Liver (tissue), 9 donors: ENCODE measurements around the gene DUSP9. TPM values are rescaled to one million over a fixed set of nuclear protein-coding genes. Genes with fewer than 3 reads are reported as not detected.
"Not testable (repeated sequence)": the region's sequence is repeated elsewhere in the genome, so short reads cannot be mapped to it uniquely, and the experiment has no call there.

Experiments
- DNase-seq: peaks from one replicate; pipeline ENCODE4 v3.0.0-alpha.2; 2017; ENCODE audit warnings: low spot score
- H3K27ac ChIP-seq, 2 donors: one replicate each; pipeline ENCODE4 v1.7.0; 2013; ENCODE audit warnings: inconsistent platforms in 2 of 2, low read length in 2 of 2, control low read depth in 1 of 2, low read depth in 1 of 2, mild to moderate bottlenecking in 1 of 2
- H3K27me3 ChIP-seq, 4 donors: one replicate each; pipeline versions ENCODE4 v1.6.1 to v1.7.0; 2013; ENCODE audit warnings: low read length in 3 of 4, inconsistent platforms in 1 of 4, mild to moderate bottlenecking in 1 of 4, moderate library complexity in 1 of 4; ENCODE audit not compliant: control insufficient read depth in 4 of 4, insufficient read depth in 4 of 4
- H3K36me3 ChIP-seq, 4 donors: one replicate each; pipeline versions ENCODE4 v1.6.1 to v1.7.0; 2013; ENCODE audit warnings: low read length in 3 of 4, mild to moderate bottlenecking in 3 of 4, low read depth in 1 of 4, moderate library complexity in 1 of 4; ENCODE audit not compliant: control insufficient read depth in 4 of 4, insufficient read depth in 3 of 4
- H3K4me1 ChIP-seq, 4 donors: one replicate each; pipeline versions ENCODE4 v1.6.1 to v1.7.0; 2013; ENCODE audit warnings: low read length in 3 of 4, mild to moderate bottlenecking in 3 of 4, moderate library complexity in 1 of 4; ENCODE audit not compliant: control insufficient read depth in 4 of 4, insufficient read depth in 4 of 4
- H3K4me3 ChIP-seq, 3 donors: one replicate each; pipeline versions ENCODE4 v1.6.1 to v1.7.0; 2013; ENCODE audit warnings: low read length in 3 of 3, control low read depth in 1 of 3, low read depth in 1 of 3, mild to moderate bottlenecking in 1 of 3
- H3K9ac ChIP-seq, 2 donors: one replicate each; pipeline ENCODE4 v1.7.0; 2013; ENCODE audit warnings: low read length in 2 of 2, mild to moderate bottlenecking in 2 of 2, moderate library complexity in 2 of 2, control low read depth in 1 of 2, low read depth in 1 of 2
- H3K9me3 ChIP-seq, 4 donors: one replicate each; pipeline versions ENCODE4 v1.6.1 to v1.7.0; 2013; ENCODE audit warnings: low read length in 3 of 4; ENCODE audit not compliant: control insufficient read depth in 4 of 4
- EGR1 ChIP-seq, 2 donors: IDR thresholded peaks; 2 replicates each; pipeline ENCODE4 v1.6.1; 2016 to 2018; ENCODE audit warnings: antibody characterized with exemption in 2 of 2, low read depth in 2 of 2
- FOXA1 ChIP-seq: IDR thresholded peaks from 2 replicates; pipeline ENCODE4 v1.6.1; 2016; ENCODE audit warnings: antibody characterized with exemption
- FOXA2 ChIP-seq: IDR thresholded peaks from 2 replicates; pipeline ENCODE4 v1.6.1; 2016; ENCODE audit warnings: antibody characterized with exemption
- GABPA ChIP-seq, 2 donors: IDR thresholded peaks in 1 of 2; conservative IDR thresholded peaks in 1 of 2; 2 replicates each; pipeline ENCODE4 v1.6.1; 2016; ENCODE audit warnings: antibody characterized with exemption in 2 of 2, mild to moderate bottlenecking in 1 of 2, moderate library complexity in 1 of 2
- HNF4A ChIP-seq, 2 donors: conservative IDR thresholded peaks; 2 replicates each; pipeline ENCODE4 v1.6.1; 2016; ENCODE audit warnings: antibody characterized with exemption in 2 of 2, mild to moderate bottlenecking in 2 of 2
- HNF4G ChIP-seq: IDR thresholded peaks from 2 replicates; pipeline ENCODE4 v1.6.1; 2016; ENCODE audit warnings: antibody characterized with exemption
- JUND ChIP-seq, 2 donors: IDR thresholded peaks; 2 replicates each; pipeline ENCODE4 v1.6.1; 2016; ENCODE audit warnings: antibody characterized with exemption in 2 of 2
- MAX ChIP-seq: IDR thresholded peaks from 2 replicates; pipeline ENCODE4 v1.6.1; 2016; ENCODE audit warnings: antibody characterized with exemption
- NR2F2 ChIP-seq: IDR thresholded peaks from 2 replicates; pipeline ENCODE4 v1.6.1; 2016; ENCODE audit warnings: antibody characterized with exemption
- RAD21 ChIP-seq, 2 donors: IDR thresholded peaks; 2 replicates each; pipeline ENCODE4 v1.6.1; 2016; ENCODE audit warnings: antibody characterized with exemption in 2 of 2, mild to moderate bottlenecking in 2 of 2
- REST ChIP-seq: IDR thresholded peaks from 2 replicates; pipeline ENCODE4 v1.6.1; 2016; ENCODE audit warnings: antibody characterized with exemption, mild to moderate bottlenecking
- RXRA ChIP-seq, 2 donors: IDR thresholded peaks; 2 replicates each; pipeline ENCODE4 v1.6.1; 2017 to 2018; ENCODE audit warnings: antibody characterized with exemption in 2 of 2, mild to moderate bottlenecking in 1 of 2
- SP1 ChIP-seq: IDR thresholded peaks from 2 replicates; pipeline ENCODE4 v1.6.1; 2018; ENCODE audit warnings: antibody characterized with exemption, mild to moderate bottlenecking
- TAF1 ChIP-seq: conservative IDR thresholded peaks from 2 replicates; pipeline ENCODE4 v1.6.1; 2016; ENCODE audit warnings: antibody characterized with exemption, mild to moderate bottlenecking
- YY1 ChIP-seq: IDR thresholded peaks from 2 replicates; pipeline ENCODE4 v1.6.1; 2016; ENCODE audit warnings: antibody characterized with exemption, mild to moderate bottlenecking
- WGBS: extraction: QIAGEN DNeasy Blood & Tissue Kit; methylation state at CpG from one replicate; pipeline ENCODE4 v1.1.7; 2013; 5-methylcytosine and 5-hydroxymethylcytosine counted together
- polyA plus RNA-seq, 2 donors: library from polyadenylated mRNA; stranded (reverse) in 1 of 2; unstranded in 1 of 2; fragments of 200-250 nt in 1 of 2; fragments of >200 nt in 1 of 2; fragmentation: Nextera tagmentation in 1 of 2; extraction: Ambion mirVana in 1 of 2; gene quantifications; one replicate each; pipeline versions ENCODE4 v1.2.1 to v1.2.3, GENCODE V29; 2013 to 2015
- total RNA-seq, 2 donors: library from RNA; depleted of rRNA; stranded (reverse); fragments of >200 nt; gene quantifications; one replicate each; pipeline ENCODE4 v1.2.3, GENCODE V29; 2014
- TF ChIP-seq, protein P1 (sequence below): IDR thresholded peaks from 2 replicates; pipeline ENCODE4 v1.6.1; 2016; ENCODE audit warnings: antibody characterized with exemption
- TF ChIP-seq, protein P2 (sequence below): fragments of 150-350 bp; IDR thresholded peaks from 2 replicates; pipeline ENCODE4 v1.5.1; 2017; ENCODE audit warnings: improper control_type of control experiment, low read depth, low read length; ENCODE audit not compliant: missing input control
- TF ChIP-seq, protein P3 (sequence below): IDR thresholded peaks from 2 replicates; pipeline ENCODE4 v1.6.1; 2016; ENCODE audit warnings: antibody characterized with exemption
- donor health status: healthy.
- donor health status: healthy.
- donor health status: healthy.
- donor health status: healthy.
- donor health status: healthy.

Gene DUSP9
- total and polyA plus RNA-seq, 4 donors = 0.42 to 164 (median 1.4) TPM

GRCh38 chrX:153693216-153694086 is 46.4 kb downstream of the DUSP9 start:
- Histone ChIP-seq H3K27me3 (no peaks in the 10 kb centered on the region), H3K9me3 (no peaks in the 10 kb centered on the region), H3K4me3 (no peak overlapping the region), H3K36me3 (no peaks in the 10 kb centered on the region), H3K4me1 (no peaks in the 10 kb centered on the region), H3K27ac (no peak overlapping the region), H3K9ac (no peak overlapping the region)
- no peak for TF ChIP-seq RAD21 (IDR thresholded peaks at IDR 0.05)
- no peak for TF ChIP-seq JUND (IDR thresholded peaks at IDR 0.05)
- no peak for TF ChIP-seq GABPA (IDR thresholded peaks at IDR 0.05 in 1 of 2, conservative IDR thresholded peaks at IDR 0.05 in 1 of 2)
- TF ChIP-seq TAF1 = no peak
- TF ChIP-seq MAX = no peak
- TF ChIP-seq EGR1 (IDR thresholded peaks at IDR 0.05; ENCODE audit: low read depth in 2 of 2) = no peak
- no peak for TF ChIP-seq REST
- no peak for TF ChIP-seq HNF4A (conservative IDR thresholded peaks at IDR 0.05)
- TF ChIP-seq, protein P1, sequence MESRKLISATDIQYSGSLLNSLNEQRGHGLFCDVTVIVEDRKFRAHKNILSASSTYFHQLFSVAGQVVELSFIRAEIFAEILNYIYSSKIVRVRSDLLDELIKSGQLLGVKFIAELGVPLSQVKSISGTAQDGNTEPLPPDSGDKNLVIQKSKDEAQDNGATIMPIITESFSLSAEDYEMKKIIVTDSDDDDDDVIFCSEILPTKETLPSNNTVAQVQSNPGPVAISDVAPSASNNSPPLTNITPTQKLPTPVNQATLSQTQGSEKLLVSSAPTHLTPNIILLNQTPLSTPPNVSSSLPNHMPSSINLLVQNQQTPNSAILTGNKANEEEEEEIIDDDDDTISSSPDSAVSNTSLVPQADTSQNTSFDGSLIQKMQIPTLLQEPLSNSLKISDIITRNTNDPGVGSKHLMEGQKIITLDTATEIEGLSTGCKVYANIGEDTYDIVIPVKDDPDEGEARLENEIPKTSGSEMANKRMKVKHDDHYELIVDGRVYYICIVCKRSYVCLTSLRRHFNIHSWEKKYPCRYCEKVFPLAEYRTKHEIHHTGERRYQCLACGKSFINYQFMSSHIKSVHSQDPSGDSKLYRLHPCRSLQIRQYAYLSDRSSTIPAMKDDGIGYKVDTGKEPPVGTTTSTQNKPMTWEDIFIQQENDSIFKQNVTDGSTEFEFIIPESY = no peak
- no peak for TF ChIP-seq HNF4G
- TF ChIP-seq, protein P2, sequence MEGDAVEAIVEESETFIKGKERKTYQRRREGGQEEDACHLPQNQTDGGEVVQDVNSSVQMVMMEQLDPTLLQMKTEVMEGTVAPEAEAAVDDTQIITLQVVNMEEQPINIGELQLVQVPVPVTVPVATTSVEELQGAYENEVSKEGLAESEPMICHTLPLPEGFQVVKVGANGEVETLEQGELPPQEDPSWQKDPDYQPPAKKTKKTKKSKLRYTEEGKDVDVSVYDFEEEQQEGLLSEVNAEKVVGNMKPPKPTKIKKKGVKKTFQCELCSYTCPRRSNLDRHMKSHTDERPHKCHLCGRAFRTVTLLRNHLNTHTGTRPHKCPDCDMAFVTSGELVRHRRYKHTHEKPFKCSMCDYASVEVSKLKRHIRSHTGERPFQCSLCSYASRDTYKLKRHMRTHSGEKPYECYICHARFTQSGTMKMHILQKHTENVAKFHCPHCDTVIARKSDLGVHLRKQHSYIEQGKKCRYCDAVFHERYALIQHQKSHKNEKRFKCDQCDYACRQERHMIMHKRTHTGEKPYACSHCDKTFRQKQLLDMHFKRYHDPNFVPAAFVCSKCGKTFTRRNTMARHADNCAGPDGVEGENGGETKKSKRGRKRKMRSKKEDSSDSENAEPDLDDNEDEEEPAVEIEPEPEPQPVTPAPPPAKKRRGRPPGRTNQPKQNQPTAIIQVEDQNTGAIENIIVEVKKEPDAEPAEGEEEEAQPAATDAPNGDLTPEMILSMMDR = no peak
- TF ChIP-seq FOXA2 = no peak
- no peak for TF ChIP-seq FOXA1
- TF ChIP-seq, protein P3, sequence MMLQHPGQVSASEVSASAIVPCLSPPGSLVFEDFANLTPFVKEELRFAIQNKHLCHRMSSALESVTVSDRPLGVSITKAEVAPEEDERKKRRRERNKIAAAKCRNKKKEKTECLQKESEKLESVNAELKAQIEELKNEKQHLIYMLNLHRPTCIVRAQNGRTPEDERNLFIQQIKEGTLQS = no peak
- TF ChIP-seq YY1 = no peak
- TF ChIP-seq RXRA (IDR thresholded peaks at IDR 0.05) = no peak
- no peak for TF ChIP-seq SP1
- no peak for TF ChIP-seq NR2F2
- no peak for DNase-seq
- 73% methylated on average over 28 of the region's 31 CpGs for WGBS

GRCh38 chrX:153694256-153694655 is 47.3 kb downstream of the DUSP9 start:
- H3K4me3 ChIP-seq, H3K4me1 ChIP-seq, H3K9ac ChIP-seq, H3K9me3 ChIP-seq, H3K27me3 ChIP-seq, H3K27ac ChIP-seq, H3K36me3 ChIP-seq, DNase-seq: not testable (repeated sequence)
- 82% methylated on average over 16 of the region's 16 CpGs for WGBS
